KG1 (cell line): ENCODE results near the gene TBCD.
"Not testable (repeated sequence)": the region's sequence is repeated elsewhere in the genome, so short reads cannot be mapped to it uniquely, and the experiment has no call there.

Experiments used
- DNase-seq: peaks from one replicate; lab custom pipeline; 2025; lab: John Stamatoyannopoulos, UW

Gene TBCD

DNA sequence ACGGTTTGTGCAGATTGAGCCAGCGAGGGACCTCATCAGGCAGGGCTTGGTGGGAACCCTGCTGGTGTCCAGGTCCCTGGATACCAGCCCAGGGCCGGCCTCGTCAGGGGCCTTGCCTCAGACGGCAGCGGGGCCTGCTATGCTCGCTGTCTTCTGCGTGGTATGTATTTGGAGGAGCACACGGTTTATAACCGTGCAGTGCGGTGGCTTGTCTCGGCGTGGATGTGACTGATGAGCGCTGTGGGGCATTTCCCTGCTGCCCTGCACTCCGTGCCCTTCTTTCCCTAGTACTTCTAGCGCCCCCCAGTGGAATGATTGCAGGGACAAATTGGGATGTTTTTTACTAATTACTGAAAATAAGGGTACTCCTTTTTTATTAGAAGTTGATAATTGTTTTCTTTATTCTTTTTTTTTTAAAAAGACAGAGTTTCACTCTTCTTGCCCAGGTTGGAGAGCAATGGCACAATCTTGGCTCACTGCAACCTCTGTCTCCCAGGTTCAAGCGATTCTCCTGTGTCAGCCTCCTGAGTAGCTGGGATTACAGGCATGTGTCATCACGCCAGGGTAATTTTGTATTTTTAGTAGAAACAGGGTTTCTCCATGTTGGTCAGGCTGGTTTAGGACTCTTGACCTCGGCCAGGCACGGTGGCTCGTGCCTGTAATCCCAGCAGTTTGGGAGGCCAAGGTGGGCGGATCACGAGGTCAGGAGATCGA is 15.3 kb downstream of the TBCD start:
- no peak for DNase-seq

DNA sequence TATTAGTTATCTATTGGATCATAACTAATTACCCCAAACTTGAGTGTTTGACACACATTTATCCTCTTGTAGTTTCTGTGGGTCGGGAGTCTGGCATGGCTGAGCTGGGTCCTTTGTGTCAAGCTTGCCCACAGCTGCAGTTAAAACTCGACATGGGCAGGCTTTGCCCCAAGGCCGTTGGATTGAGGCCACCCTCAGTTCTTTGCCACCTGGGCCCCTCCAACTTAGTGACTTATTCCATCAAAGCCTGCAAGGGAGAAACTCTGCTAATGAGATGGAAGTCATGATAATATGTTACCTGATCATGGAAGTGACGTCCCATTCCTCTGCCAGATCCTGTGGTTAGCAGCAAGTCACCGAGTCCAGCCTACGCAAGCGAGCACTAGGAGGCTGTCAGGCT is 17.2 kb downstream of the TBCD start:
- no peak for DNase-seq

DNA sequence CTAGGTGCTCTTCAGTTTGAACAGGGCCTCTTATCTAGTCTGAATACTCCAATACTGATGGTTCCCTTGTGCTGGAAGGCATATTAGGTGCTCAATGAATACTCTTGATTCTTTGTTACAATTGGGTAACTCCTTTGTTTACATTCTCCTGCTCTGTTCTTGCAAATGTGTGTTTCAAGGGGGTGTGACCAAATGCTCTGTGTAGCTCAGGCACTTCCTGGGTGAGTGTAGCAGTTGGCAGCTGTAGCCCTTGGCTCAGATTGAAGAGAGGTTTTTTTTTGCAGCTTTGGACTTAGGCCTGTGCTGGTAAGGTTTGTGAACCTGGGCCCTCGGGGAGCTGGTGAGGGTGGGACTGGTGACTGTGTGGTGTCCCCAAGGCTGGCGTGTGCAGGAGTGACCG is 20.2 kb downstream of the TBCD start:
- no peak for DNase-seq

DNA sequence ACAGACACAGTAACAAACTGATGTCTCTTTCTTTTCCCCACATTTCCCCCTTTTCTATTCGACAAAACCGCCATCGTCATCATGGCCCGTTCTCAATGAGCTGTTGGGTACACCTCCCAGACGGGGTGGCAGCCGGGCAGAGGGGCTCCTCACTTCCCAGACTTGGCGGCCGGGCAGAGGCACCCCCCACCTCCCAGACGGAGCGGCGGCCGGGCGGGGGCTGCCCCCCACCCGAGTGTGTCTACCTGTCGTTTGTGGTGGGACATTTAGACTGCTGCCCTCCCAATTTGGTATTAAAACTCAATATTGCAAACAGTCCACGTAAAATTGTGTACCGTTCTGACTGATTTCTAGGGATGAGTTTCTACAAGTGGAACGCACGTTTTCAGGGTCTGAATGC is 22.6 kb downstream of the TBCD start:
- DNase-seq = not testable (repeated sequence)

DNA sequence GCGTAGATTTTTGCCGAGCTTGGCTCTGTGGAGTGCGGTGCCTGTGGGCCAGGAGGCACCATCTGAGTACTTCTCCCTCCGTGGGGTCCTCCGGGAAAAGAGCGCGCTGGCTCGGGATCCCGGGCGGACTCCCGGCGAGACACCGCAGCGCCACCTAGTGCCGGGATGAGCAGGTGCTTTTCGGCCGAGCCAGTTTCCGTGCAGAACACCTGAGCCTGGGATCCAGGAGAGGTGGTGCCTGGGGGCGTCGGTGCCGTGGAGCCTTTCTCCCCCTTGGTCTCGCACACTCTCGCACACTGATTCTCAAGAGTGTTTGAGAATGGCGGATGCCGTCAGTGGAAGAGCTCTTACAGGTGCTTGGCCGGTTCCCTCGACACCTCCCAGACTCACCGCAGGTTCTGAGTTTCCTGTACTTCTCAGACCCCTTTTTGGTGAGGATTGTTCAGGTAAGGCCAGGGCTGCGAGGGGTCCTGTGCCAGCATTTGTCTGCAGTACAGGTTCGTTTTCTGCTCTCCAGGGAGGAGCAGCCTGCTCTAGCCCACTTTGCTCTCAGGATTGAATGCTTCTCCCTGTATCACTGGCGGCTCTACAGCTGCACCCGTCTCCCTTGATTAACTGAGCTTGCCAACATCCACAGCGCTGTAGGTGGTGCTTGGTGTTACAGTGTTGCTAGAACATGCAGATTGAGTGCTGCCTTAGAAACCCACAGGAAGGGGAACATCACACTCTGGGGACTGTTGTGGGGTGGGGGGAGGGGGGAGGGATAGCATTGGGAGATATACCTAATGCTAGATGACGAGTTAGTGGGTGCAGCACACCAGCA is 23.3 kb downstream of the TBCD start:
- no peak for DNase-seq

DNA sequence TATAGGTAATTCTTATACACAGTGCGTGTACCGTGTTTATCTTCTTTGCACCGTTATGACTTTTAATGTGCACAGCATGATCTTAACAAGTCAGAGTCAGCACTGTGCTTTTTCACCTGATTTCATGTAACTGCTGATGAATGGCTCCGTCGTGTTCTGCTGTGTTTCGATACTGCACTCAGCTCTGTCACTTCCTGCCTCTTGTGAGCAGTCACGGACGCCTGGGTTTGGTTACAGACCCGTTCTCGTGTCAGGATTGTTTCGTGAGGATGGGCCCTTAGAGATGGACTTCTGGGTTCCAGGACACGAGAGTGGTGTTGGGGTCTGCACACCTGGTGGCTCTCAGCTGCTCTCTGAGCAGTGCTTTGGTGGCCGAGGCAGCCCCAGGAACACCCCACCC is 24.6 kb downstream of the TBCD start:
- no peak for DNase-seq

DNA sequence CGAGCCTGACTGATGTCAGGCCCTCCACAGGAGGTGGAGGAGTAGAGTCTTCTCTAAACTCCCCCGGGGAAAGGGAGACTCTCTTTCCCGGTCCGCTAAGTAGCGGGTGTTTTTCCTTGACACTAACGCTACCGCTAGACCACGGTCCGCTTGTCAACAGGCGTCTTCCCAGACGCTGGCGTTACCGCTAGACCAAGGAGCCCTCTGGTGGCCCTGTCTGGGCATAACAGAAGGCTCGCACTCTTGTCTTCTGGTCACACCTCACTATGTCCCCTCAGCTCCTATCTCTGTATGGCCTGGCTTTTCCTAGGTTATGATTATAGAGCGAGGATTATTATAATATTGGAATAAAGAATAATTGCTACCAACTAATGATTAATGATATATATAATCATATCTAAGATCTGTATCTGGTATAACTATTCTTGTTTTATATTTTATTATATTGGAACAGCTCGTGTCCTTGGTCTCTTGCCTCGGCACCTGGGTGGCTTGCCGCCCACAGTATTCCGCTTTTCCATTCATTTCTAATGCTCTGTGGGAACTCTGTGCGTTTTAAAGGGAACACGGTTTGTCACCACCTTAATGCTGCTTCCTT is 26.0 kb downstream of the TBCD start:
- DNase-seq = not testable (repeated sequence)

DNA sequence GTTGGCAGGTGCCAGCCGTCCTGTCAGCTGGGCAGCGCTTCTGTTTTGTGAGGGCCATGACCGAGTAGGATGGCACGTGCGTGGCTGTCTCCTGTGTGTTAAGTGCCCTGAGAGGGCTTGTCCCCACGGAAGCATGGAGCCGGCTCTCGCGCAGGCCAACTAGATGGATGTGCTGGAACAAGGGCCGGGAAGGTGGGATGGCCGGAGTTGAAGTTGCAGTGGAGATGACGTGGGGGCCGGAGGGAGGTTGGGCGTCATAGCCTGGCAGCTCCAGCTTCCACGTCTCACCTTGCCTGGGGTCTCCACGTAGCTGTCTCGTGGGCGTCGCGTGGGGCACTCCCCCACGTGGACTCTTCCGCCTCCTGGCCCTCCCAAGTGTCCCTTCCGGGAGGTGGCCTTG is 27.7 kb downstream of the TBCD start:
- no peak for DNase-seq

DNA sequence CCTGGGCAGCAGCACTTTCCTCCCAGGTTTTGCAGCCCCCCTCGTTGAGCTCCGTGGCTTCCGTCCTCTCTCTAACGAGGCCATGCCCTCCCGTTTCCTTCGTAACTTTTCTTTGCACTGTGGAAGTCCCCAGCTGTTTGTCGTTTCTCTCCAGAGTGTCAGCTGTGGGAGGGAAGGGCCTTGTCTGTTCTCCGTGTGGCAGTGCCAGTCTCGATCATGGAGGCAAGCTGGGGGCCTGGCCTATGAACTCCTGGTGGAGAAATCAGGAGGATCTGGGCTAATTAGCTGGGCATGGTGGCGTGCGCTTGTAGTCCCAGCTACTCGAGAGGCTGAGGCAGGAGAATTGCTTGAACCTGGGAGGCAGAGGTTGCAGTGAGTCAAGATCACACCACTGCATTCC is 28.3 kb downstream of the TBCD start:
- DNase-seq = no peak

DNA sequence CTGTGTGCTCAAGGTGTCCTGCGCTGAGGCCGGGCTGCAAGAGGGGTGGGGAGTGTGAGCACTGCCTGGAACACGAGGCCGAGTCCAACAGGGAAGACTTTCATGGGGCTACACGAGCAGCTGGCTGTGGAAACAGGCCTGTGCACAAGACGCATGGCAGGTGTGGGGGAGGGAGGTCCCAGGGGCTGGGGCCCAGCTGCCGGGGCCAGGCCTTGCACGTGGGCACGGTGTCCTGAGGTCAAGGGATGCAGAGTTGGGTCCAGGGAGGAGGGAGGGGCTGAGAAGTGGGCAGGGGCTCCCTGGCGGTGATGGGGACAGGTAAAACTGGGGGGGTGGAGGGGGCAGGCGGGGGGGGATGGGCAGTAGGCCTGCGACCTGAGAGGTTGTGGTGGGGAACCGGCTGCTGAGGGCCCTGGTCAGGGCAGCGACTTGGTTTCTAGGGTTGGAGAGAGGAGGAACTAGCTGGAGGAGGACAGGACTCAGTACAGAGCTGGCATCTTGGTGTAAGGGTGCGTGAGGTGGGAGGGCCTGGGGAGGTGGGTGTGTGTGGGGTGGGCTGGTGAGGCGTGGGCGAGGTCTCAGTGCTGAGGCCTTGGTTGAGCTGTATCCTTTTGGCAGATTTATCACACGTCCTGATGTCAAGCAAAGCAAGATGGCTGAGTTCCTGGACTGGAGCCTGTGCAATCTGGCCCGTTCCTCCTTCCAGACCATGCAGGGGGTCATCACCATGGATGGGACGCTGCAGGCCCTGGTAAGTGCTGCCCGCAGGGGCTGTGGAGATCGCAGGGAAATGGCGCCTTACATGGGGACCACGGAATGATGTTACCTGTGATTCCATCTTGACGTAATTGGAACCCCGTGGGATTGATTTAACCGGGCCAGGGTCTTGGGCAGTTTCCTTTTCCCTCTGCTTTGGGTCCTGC is 29.4 kb downstream of the TBCD start:
- DNase-seq = no peak

DNA sequence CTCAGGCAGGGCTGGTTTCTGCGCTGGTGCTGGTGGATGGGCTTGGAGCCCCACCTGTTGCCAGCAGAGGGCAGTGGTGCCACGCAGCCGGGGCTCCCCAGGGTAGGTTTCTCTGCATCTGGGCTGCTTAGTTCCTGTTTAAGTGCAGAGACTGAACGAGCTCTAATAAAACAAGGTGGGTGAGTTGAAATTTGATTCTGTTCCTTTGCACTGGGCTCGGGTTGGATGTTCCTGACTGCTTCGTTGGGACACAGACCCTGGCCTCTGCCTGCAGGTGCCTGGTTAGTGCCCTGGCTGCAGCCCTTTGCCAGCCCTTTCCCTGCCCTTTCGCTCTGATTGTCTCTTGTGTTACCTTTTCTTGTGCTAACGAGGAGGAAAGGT is 30.0 kb downstream of the TBCD start:
- peak; percentile 81 for DNase-seq

DNA sequence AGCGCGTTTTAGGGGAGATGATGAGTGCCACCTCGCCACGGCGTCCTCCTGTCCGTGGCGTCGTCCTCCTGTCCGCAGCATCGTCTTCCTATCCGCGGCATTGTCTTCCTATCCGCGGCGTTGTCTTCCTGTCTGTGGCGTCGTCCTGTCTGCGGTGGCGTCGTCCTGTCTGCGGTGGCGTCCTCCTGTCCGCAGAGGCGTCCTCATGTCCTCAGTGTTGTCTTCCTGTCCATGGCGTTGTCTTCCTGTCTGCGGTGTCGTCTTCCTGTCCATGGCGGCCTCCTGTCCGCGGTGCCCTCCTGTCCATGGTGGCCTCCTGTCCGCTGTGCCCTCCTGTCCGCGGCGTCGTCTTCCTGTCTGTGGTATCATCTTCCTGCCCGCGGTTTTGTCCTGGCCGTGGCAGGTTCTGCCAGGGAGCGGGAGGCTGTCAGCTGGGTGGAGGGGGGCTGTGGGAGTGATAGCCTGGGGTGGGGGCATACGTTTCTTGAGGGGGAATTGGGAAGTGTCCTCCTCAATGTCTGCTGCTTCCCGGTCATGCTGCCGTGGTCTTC is 30.9 kb downstream of the TBCD start:
- peak; percentile 42 for DNase-seq

DNA sequence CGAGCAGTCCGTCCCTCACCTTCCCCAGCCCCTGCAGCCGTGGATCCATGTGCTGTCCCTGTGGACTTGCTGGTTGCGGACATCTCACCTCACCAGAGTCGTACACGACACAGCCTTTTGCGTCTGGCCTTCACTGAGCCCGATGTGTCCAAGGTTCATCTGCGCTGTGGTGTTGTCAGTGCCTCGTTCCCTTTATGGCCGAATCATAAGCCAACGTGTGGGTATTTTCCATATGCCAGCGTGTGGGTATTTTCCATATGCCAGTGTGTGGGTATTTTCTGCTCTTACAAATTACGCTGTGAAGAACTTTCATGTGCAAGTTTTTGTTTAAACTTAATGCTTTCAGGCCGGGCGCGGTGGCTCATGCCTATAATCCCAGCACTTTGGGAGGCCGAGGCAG is 31.6 kb downstream of the TBCD start:
- no peak for DNase-seq

DNA sequence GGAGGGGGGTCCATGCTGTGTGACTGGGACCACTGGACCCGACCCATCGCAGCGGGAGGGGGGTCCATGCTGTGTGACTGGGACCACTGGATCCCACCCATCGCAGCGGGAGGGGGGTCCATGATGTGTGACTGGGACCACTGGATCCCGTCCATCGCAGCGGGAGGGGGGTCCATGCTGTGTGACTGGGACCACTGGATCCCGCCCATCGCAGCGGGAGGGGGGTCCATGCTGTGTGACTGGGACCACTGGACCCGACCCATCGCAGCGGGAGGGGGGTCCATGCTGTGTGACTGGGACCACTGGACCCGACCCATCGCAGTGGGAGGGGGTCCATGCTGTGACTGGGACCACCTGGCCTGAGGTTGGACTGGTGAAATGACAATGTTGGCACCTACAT is 33.7 kb downstream of the TBCD start:
- DNase-seq = not testable (repeated sequence)

DNA sequence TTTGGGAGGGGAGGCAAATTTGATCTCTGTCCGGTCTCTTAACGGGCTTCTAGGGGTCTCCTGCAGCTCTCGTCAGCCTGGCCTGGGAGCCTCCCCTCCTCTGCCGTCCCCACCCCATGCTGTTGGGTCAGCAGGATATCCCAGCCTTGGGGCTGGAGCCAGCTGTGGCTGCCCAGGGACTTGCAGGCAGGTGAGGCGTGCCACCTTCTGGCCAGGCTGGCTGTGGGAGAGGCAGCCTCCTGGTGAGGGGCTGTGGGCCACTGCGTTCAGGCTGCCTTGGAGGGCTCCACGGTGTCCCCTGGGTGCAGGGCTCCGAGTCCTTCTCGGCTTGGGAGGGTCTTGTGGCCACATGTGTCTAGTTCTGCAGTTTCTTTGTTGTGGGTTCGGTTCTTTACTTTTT is 34.6 kb downstream of the TBCD start:
- DNase-seq = no peak

DNA sequence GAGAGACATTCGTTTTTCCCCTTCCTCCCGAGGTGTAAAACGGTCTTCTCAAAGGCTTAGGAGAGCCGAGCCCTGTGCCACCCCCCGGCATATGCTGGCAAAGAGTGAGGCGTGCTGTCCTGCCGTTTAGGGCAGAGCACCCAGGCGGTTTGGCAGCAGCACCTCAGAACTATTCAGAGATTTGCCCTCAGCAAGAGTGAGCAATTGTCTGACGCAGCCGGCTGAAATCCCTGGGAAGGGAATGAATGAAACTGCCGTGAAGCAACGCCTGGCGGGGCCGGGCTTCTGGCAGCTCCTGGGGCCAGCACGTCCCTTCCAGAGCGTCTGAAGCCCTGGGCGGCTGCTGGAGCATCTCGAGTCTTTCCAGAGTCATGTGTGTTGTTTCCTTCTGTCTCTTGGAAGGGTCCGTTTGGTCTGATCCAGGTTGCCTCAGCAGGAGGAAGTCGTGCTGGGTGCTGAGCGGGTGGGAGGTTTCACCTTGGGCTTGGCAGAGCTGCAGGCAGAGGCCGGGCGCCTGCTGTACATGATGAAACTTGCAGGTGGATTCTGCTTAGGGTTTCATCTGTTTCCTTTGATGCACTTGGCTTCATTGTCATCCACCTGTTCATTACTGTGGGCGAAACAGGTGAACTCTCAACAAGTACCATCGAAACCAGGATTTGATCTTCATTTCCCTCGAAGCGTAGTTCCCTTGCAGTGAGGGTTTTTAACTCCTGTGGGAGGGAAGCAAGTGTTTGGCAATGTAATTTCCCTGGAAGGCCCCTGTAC is 35.4 kb downstream of the TBCD start:
- no peak for DNase-seq

DNA sequence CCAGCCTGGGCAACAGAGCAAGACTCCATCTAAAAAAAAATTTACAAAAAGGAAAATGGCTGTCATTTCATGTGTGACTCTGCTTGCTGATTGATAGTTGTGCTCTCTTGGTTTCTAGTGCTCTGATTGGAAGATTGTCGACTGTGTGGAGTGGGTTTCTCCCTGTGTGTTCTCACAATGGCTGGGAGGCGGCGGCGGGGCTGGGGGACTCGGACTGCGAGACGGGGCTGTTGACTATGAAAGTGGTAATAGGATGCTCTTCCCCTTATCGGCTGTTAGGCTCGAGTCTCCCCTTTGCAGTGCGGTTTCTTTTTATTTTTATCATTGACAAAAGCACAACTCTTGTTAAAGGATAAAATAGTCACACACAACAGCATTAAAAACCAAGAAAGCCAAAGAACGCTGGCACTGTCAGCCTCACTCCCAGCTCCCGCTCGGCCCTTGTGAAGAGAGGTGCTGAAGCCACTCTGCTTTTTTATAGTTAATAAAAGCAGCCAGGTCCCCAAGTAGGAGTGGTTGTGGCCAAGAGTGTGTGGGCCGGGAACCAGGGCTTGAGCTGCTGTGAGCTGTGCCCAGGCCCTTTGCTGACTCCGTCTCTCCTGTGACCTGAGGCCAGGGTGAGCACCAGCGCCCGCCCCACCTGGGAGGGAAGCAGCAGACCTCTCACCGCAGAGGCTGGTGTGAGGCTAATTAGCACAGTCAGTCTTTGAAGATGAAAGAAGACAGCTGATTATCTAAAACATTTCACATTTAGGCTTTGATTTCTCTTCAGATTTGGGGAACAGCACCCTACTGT is 36.5 kb downstream of the TBCD start:
- DNase-seq = no peak

DNA sequence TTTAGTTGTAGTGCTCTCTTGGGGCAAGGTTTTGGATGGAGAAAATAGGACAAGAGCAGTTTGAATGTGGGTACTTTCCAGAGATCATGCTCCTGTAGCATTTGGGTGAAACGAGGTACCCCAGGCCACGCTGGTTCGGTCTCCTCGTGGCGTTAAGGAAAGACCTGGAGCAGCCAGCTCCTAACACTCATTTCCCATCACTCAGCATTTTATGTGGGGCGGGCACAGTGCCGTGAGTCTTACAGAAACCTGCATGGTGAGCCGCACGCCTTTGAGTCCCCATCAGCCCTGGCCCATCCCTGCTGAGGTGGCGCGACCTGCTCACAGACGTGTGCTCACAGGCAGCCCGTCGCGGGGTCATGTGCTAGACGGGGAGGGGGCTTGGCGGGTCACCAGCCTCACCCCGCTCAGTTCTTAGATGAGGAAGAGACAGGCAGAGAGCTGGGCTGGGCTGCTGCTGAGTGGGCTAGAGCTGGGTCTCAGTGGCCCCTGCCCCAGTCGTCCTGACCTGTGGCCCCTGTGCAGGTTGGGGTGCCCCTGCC is 37.3 kb downstream of the TBCD start:
- DNase-seq = no peak

DNA sequence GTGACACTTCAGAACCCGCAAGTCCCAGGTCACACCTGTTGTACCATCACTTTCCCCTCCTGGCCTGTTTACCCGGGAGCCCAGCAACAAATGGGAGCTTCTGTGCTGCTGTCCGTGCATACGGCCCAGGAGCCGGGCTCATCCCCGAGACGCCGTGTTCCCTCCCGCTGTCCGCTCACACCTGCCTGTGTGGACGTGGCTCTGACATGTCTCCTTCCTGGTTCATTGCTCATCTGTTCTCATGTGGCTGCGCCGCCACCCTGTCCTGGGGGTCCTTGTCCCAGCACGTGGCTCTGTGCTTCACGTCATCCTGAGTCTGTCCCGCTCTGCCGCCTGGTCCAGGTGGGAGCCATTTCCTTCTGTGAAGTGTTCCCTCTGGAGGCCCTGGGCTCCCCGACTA is 37.9 kb downstream of the TBCD start:
- DNase-seq = no peak

DNA sequence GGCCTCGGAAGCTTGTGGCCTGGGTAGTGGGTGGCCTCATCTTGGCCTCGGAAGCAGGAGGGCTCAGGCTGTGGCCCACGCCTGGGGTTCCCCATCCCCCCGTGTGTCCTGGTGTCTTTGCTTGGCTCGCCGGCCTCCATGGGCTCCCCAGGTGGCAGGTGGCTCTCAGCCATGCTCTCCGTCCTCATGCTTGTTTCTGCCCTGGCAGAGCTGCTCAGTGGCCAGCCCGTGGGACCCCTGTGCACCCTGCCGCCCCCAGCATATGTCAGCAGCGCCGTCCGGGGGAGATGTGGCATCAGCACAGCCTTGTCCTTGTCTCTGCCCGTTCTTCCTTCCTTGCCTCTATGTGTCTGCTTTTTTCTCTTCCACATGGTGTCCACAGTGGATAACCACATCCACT is 38.5 kb downstream of the TBCD start:
- no peak for DNase-seq
